WTC11 (cell line): ENCODE data around the gene DYNC1I1. TPM values are rescaled to one million over a fixed set of nuclear protein-coding genes. Genes with fewer than 3 reads are reported as not detected.

Experiments
- ATAC-seq: fragments of 200-7000 bp; cut with Tn5 transposase; 2 replicates; pipeline ENCODE4 v1.10.0; 2021; ENCODE audit warnings: mild to moderate bottlenecking, moderate library complexity
- CTCF ChIA-PET: fragments of 300-600 bp; sonication (Branson Sonifier 250); formaldehyde crosslinking; loops from one replicate; lab custom pipeline; 2021; ENCODE audit warnings: antibody characterized with exemption; lab: Charles Lee
- POLR2A ChIA-PET: fragments of 350-600 bp; sonication (Branson Sonifier 250); formaldehyde crosslinking; loops from one replicate; lab custom pipeline; 2021; ENCODE audit warnings: antibody characterized with exemption; lab: Charles Lee
- DNase-seq: peaks from one replicate; pipeline ENCODE4 v3.0.0; 2021; ENCODE audit warnings: low spot score
- H3K27ac Mint-ChIP-seq: 2 replicates; pipeline ENCODE4 v1.8.0; 2021; ENCODE audit warnings: mixed read lengths
- H3K27me3 Mint-ChIP-seq: 2 replicates; pipeline ENCODE4 v1.8.0; 2021; ENCODE audit warnings: low read depth, mild to moderate bottlenecking, moderate library complexity, mixed read lengths
- H3K36me3 Mint-ChIP-seq: 2 replicates; pipeline ENCODE4 v1.8.0; 2021; ENCODE audit warnings: mixed read lengths
- H3K4me1 Mint-ChIP-seq: 2 replicates; pipeline ENCODE4 v1.8.0; 2022; ENCODE audit warnings: mixed read lengths
- H3K4me3 Mint-ChIP-seq: 2 replicates; pipeline ENCODE4 v1.8.0; 2021; ENCODE audit warnings: mild to moderate bottlenecking, moderate library complexity, mixed read lengths
- H3K9me3 Mint-ChIP-seq: 2 replicates; pipeline ENCODE4 v1.8.0; 2021; ENCODE audit warnings: mixed read lengths
- AFF4 ChIP-seq: sonication (generic); formaldehyde crosslinking; IDR thresholded peaks from 2 replicates; pipeline ENCODE4 v1.8.1; 2023; ENCODE audit warnings: mild to moderate bottlenecking, missing genetic modification reagents, borderline replicate concordance
- ERG ChIP-seq: fragments of 250-450 bp; sonication (Bioruptor Pico); IDR thresholded peaks from 2 replicates; pipeline ENCODE4 v1.8.0; 2021; ENCODE audit warnings: mild to moderate bottlenecking
- ESRRA ChIP-seq: sonication (generic); formaldehyde crosslinking; IDR thresholded peaks from 2 replicates; pipeline ENCODE4 v1.8.1; 2022; ENCODE audit warnings: mild to moderate bottlenecking, missing genetic modification reagents, borderline replicate concordance
- FOXK1 ChIP-seq: sonication (generic); formaldehyde crosslinking; IDR thresholded peaks from 2 replicates; pipeline ENCODE4 v1.8.0; 2022; ENCODE audit warnings: mild to moderate bottlenecking, moderate library complexity, missing genetic modification reagents
- FOXP1 ChIP-seq: sonication (generic); formaldehyde crosslinking; IDR thresholded peaks from 2 replicates; pipeline ENCODE4 v1.8.0; 2022; ENCODE audit warnings: missing genetic modification reagents, mild to moderate bottlenecking, moderate library complexity, borderline replicate concordance
- MXD4 ChIP-seq: fragments of 250-450 bp; sonication (Bioruptor Pico); IDR thresholded peaks from 2 replicates; pipeline ENCODE4 v1.8.0; 2021; ENCODE audit warnings: mild to moderate bottlenecking, moderate library complexity, borderline replicate concordance
- MYBL2 ChIP-seq: sonication (generic); formaldehyde crosslinking; IDR thresholded peaks from 2 replicates; pipeline ENCODE4 v1.8.1; 2023; ENCODE audit warnings: mild to moderate bottlenecking, moderate library complexity, missing genetic modification reagents
- NFATC4 ChIP-seq: fragments of 250-450 bp; sonication (Bioruptor Pico); IDR thresholded peaks from 2 replicates; pipeline ENCODE4 v1.9.0; 2021; ENCODE audit warnings: mild to moderate bottlenecking
- NFE2L1 ChIP-seq: sonication (generic); formaldehyde crosslinking; IDR thresholded peaks from 2 replicates; pipeline ENCODE4 v1.8.1; 2023; ENCODE audit warnings: missing genetic modification reagents
- PREB ChIP-seq: sonication (generic); formaldehyde crosslinking; IDR thresholded peaks from 2 replicates; pipeline ENCODE4 v1.8.1; 2022; ENCODE audit warnings: mild to moderate bottlenecking, missing genetic modification reagents, moderate library complexity, borderline replicate concordance
- SP1 ChIP-seq: sonication (generic); formaldehyde crosslinking; conservative IDR thresholded peaks from 2 replicates; pipeline ENCODE4 v1.8.1; 2022; ENCODE audit warnings: missing genetic modification reagents
- TCF7 ChIP-seq: sonication (generic); formaldehyde crosslinking; IDR thresholded peaks from 2 replicates; pipeline ENCODE4 v1.8.0; 2022; ENCODE audit warnings: mild to moderate bottlenecking, low read depth, missing genetic modification reagents, moderate library complexity
- TP53 ChIP-seq: sonication (generic); formaldehyde crosslinking; IDR thresholded peaks from 2 replicates; pipeline ENCODE4 v1.8.1; 2023; ENCODE audit warnings: mild to moderate bottlenecking, missing genetic modification reagents
- USF2 ChIP-seq: sonication (generic); formaldehyde crosslinking; IDR thresholded peaks from 2 replicates; pipeline ENCODE4 v1.8.1; 2023; ENCODE audit warnings: mild to moderate bottlenecking, missing genetic modification reagents, moderate library complexity
- ZNF121 ChIP-seq: sonication (generic); formaldehyde crosslinking; IDR thresholded peaks from 2 replicates; pipeline ENCODE4 v1.8.0; 2023; ENCODE audit warnings: missing genetic modification reagents
- ZNF232 ChIP-seq: sonication (generic); formaldehyde crosslinking; IDR thresholded peaks from 2 replicates; pipeline ENCODE4 v1.8.0; 2022; ENCODE audit warnings: mild to moderate bottlenecking, missing genetic modification reagents
- ZNF263 ChIP-seq: sonication (generic); formaldehyde crosslinking; IDR thresholded peaks from 2 replicates; pipeline ENCODE4 v1.8.1; 2022; ENCODE audit warnings: low read depth, mild to moderate bottlenecking, moderate library complexity, missing genetic modification reagents
- ZNF532 ChIP-seq: fragments of 250-450 bp; sonication (Bioruptor Pico); IDR thresholded peaks from 2 replicates; pipeline ENCODE4 v1.9.0; 2021; ENCODE audit warnings: mild to moderate bottlenecking, borderline replicate concordance
- total RNA-seq: library from RNA; stranded (reverse); gene quantifications from 3 replicates; pipeline ENCODE4 v1.2.3, GENCODE V29; 2021

Gene DYNC1I1
- total RNA-seq, 1 experiment from 2014 or later = 2.8 TPM

GRCh38 chr7:96041171-96041570, 268.8 kb downstream of the DYNC1I1 start:
- Mint-ChIP-seq H3K27ac (no peak overlapping the region), H3K27me3 (no peaks in the 10 kb centered on the region), H3K9me3 (no peaks in the 10 kb centered on the region), H3K4me3 (no peak overlapping the region), H3K36me3 (no peaks in the 10 kb centered on the region), H3K4me1 (peaks cover 4% of the 10 kb centered on the region; the same call in 1 of the 2 replicates)
- ATAC-seq = no peak
- ChIA-PET CTCF (interaction anchor here (0.5 to 0.6 kb wide), 2 partner anchors 141 to 374 kb away, joined by 3 read pairs; no protein-coding TSS in a partner anchor), POLR2A (no interaction called here)
- TF ChIP-seq PREB = no peak
- TF ChIP-seq ZNF121 = no peak
- TF ChIP-seq TCF7 = no peak
- no peak for TF ChIP-seq TP53 (CRISPR knock-in tag)
- TF ChIP-seq SP1 = no peak
- TF ChIP-seq ZNF532 (CRISPR knock-in tag) = no peak
- TF ChIP-seq ZNF232 = no peak
- TF ChIP-seq FOXK1 (CRISPR knock-in tag) = no peak
- TF ChIP-seq FOXP1 = no peak
- TF ChIP-seq MXD4 = no peak
- no peak for TF ChIP-seq USF2 (CRISPR knock-in tag)
- TF ChIP-seq ESRRA (CRISPR knock-in tag) = no peak
- no peak for TF ChIP-seq MYBL2 (CRISPR knock-in tag)
- no peak for TF ChIP-seq AFF4 (CRISPR knock-in tag)
- no peak for TF ChIP-seq ERG (CRISPR knock-in tag)
- TF ChIP-seq NFATC4 (CRISPR knock-in tag) = no peak
- no peak for TF ChIP-seq ZNF263 (CRISPR knock-in tag)
- no peak for TF ChIP-seq NFE2L1 (CRISPR knock-in tag)
- DNase-seq = no peak
